Fibroblast of lung (primary cell): ENCODE data around the gene RIMBP3B.
"Not testable (repeated sequence)": the region's sequence is repeated elsewhere in the genome, so short reads cannot be mapped to it uniquely, and the experiment has no call there.

Experiments
- CTCF ChIP-seq, 2 donors: IDR thresholded peaks in 1 of 2; conservative IDR thresholded peaks in 1 of 2; 1 replicate in 1 of 2; 2 replicates in 1 of 2; pipeline ENCODE4 v1.5.1; 2011 to 2012; ENCODE audit warnings: low read length in 2 of 2, control low read depth in 1 of 2, inconsistent platforms in 1 of 2, low read depth in 1 of 2, mild to moderate bottlenecking in 1 of 2
- EZH2 ChIP-seq: IDR thresholded peaks from 2 replicates; pipeline ENCODE4 v1.5.1; 2012; ENCODE audit warnings: low read length, control low read depth, mild to moderate bottlenecking; ENCODE audit errors: missing control alignments

GRCh38 chr22:21360525-21360924 lies 23.0 kb upstream of the RIMBP3B start:
- TF ChIP-seq CTCF (conservative IDR thresholded peaks at IDR 0.05 in 1 of 2, IDR thresholded peaks at IDR 0.05 in 1 of 2; ENCODE audit: low read depth in 1 of 2, low read length in 2 of 2); EZH2: not testable (repeated sequence)
